ENCODE measurements around the gene RASSF8. TPM values are rescaled to one million over a fixed set of nuclear protein-coding genes. Genes with fewer than 3 reads are reported as not detected.

The RASSF8 gene
- total RNA-seq, 1 donor from 2014 or later = 19.0 TPM

- Histone ChIP-seq H3K4me3 (ENCODE audit: low read depth, low read length) (no peak overlapping the region), H3K36me3 (ENCODE audit: control insufficient read depth, insufficient read depth, low read length) (no peaks in the 10 kb centered on the region), H3K27me3 (ENCODE audit: control insufficient read depth, insufficient read depth, low read length) (no peaks in the 10 kb centered on the region)
- TF ChIP-seq, protein P1, sequence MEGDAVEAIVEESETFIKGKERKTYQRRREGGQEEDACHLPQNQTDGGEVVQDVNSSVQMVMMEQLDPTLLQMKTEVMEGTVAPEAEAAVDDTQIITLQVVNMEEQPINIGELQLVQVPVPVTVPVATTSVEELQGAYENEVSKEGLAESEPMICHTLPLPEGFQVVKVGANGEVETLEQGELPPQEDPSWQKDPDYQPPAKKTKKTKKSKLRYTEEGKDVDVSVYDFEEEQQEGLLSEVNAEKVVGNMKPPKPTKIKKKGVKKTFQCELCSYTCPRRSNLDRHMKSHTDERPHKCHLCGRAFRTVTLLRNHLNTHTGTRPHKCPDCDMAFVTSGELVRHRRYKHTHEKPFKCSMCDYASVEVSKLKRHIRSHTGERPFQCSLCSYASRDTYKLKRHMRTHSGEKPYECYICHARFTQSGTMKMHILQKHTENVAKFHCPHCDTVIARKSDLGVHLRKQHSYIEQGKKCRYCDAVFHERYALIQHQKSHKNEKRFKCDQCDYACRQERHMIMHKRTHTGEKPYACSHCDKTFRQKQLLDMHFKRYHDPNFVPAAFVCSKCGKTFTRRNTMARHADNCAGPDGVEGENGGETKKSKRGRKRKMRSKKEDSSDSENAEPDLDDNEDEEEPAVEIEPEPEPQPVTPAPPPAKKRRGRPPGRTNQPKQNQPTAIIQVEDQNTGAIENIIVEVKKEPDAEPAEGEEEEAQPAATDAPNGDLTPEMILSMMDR (IDR thresholded peaks at IDR 0.05; ENCODE audit: insufficient read depth, low read length, severe bottlenecking) = no peak
- FAIRE-seq = no peak
- no peak for DNase-seq (ENCODE audit: low read depth)
Measured at GRCh38 chr12:25932971-25933370, 25.5 kb upstream of the RASSF8 start.

DNA sequence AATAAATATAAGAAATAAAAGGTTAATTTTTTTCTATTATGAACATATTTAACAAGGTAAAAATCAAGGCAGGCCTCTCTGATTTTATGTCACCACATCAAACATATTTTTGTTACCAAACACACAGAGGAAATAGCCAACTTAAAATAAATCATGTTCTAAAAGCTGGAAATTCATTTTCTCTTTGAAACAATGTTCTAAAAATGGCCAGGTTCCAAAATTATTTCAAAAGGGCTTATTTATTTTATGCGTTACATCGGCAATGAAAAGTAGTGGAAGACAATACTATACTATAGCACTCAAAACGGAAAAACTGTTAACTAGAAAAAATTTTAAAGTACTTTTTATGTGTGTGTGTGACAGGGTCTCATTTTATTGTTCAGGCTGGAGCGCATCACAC lies 24.0 kb upstream of the RASSF8 start:
- TF ChIP-seq, protein P1 (IDR thresholded peaks at IDR 0.05; ENCODE audit: insufficient read depth, low read length, severe bottlenecking) = no peak
- no peaks in the 10 kb centered on the region for H3K27me3 ChIP-seq (ENCODE audit: control insufficient read depth, insufficient read depth, low read length)
- no peaks in the 10 kb centered on the region for H3K36me3 ChIP-seq (ENCODE audit: control insufficient read depth, insufficient read depth, low read length)
- DNase-seq (ENCODE audit: low read depth) = no peak
- FAIRE-seq = no peak
- no peak overlapping the region for H3K4me3 ChIP-seq (ENCODE audit: low read depth, low read length)

GRCh38 chr12:25935355-25936144 lies 22.9 kb upstream of the RASSF8 start:
- no peaks in the 10 kb centered on the region for H3K36me3 ChIP-seq (ENCODE audit: control insufficient read depth, insufficient read depth, low read length)
- FAIRE-seq (no peak), DNase-seq (ENCODE audit: low read depth) (no peak)
- TF ChIP-seq, protein P1 (IDR thresholded peaks at IDR 0.05; ENCODE audit: insufficient read depth, low read length, severe bottlenecking) = no peak
- no peaks in the 10 kb centered on the region for H3K27me3 ChIP-seq (ENCODE audit: control insufficient read depth, insufficient read depth, low read length)
- H3K4me3 ChIP-seq (ENCODE audit: low read depth, low read length) = no peak overlapping the region

GRCh38 chr12:25937096-25937495 lies 21.4 kb upstream of the RASSF8 start:
- no peak overlapping the region for H3K4me3 ChIP-seq (ENCODE audit: low read depth, low read length)
- DNase-seq (ENCODE audit: low read depth) (no peak), FAIRE-seq (no peak)

DNA sequence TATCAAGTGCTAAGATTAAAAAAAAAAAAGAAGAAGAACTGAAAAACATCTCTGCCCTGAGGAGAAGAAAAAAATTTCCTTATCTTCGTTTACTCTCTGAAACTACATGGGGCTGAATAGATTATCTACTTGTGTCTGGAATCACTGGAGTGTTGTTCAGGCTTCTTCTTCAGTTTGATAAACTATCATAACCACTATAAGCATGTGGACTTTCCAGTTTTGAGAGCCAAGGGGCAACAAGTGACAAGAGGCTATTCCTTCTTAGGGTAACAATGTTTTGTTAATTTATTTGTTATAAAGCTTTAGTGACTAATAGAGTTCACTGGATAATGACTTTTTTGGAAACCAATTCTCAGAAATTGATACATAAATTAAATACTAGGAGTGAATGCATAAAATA lies 19.9 kb upstream of the RASSF8 start:
- no peaks in the 10 kb centered on the region for H3K36me3 ChIP-seq (ENCODE audit: control insufficient read depth, insufficient read depth, low read length)
- H3K27me3 ChIP-seq (ENCODE audit: control insufficient read depth, insufficient read depth, low read length) = no peaks in the 10 kb centered on the region
- FAIRE-seq (no peak), DNase-seq (ENCODE audit: low read depth) (no peak)
- H3K4me3 ChIP-seq (ENCODE audit: low read depth, low read length) = no peak overlapping the region
- TF ChIP-seq, protein P1 (IDR thresholded peaks at IDR 0.05; ENCODE audit: insufficient read depth, low read length, severe bottlenecking) = no peak

More at GRCh38 chr12:25937096-25937495, 21.4 kb upstream of the RASSF8 start:
- Histone ChIP-seq H3K36me3 (ENCODE audit: control insufficient read depth, insufficient read depth, low read length) (no peaks in the 10 kb centered on the region), H3K27me3 (ENCODE audit: control insufficient read depth, insufficient read depth, low read length) (no peaks in the 10 kb centered on the region)
- TF ChIP-seq, protein P1 (IDR thresholded peaks at IDR 0.05; ENCODE audit: insufficient read depth, low read length, severe bottlenecking) = no peak

DNA sequence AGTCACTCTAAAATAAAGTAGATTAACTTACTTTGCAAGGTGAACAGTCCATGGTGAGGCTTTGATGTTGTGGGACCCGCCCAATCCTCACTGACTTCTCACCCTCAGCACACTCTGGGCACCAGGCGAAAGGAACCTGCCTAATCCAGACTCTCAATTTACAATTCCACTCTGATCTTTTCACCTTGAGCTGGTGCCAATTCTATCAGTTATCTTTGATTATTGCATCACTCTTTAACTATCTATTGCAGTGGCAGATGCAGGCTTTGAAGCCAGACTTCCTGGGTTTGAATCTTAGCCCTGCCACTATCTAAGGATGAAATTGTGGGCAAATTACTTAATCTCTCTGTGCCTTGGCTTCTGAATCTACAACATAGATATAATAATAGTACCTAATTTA lies 18.9 kb upstream of the RASSF8 start:
- Histone ChIP-seq H3K4me3 (ENCODE audit: low read depth, low read length) (no peak overlapping the region), H3K36me3 (ENCODE audit: control insufficient read depth, insufficient read depth, low read length) (no peaks in the 10 kb centered on the region), H3K27me3 (ENCODE audit: control insufficient read depth, insufficient read depth, low read length) (no peaks in the 10 kb centered on the region)
- DNase-seq (ENCODE audit: low read depth) = no peak
- FAIRE-seq = no peak
- TF ChIP-seq, protein P1 (IDR thresholded peaks at IDR 0.05; ENCODE audit: insufficient read depth, low read length, severe bottlenecking) = no peak

All from bronchial epithelial cell (primary cell).